IPS-18a (cell line): ENCODE results near the gene MUC2.

Experiments used
- H3K27ac ChIP-seq: one replicate; pipeline ENCODE4 v1.5.1; 2013; ENCODE audit warnings: low read length
- H3K27me3 ChIP-seq: one replicate; pipeline ENCODE4 v1.6.1; 2013; ENCODE audit warnings: mild to moderate bottlenecking, low read length; ENCODE audit not compliant: control insufficient read depth, insufficient read depth
- H3K36me3 ChIP-seq: one replicate; pipeline ENCODE4 v1.6.1; 2013; ENCODE audit warnings: low read depth, low read length; ENCODE audit not compliant: control insufficient read depth
- H3K4me1 ChIP-seq: one replicate; pipeline ENCODE4 v1.6.1; 2013; ENCODE audit warnings: low read depth, low read length; ENCODE audit not compliant: control insufficient read depth
- H3K4me3 ChIP-seq: one replicate; pipeline ENCODE4 v1.5.1; 2013; ENCODE audit warnings: low read length
- H3K9ac ChIP-seq: one replicate; pipeline ENCODE4 v1.6.1; 2013; ENCODE audit warnings: mild to moderate bottlenecking, low read length, moderate library complexity
- H3K9me3 ChIP-seq: one replicate; pipeline ENCODE4 v1.6.1; 2013; ENCODE audit warnings: low read depth, low read length; ENCODE audit not compliant: control insufficient read depth

Gene MUC2

DNA sequence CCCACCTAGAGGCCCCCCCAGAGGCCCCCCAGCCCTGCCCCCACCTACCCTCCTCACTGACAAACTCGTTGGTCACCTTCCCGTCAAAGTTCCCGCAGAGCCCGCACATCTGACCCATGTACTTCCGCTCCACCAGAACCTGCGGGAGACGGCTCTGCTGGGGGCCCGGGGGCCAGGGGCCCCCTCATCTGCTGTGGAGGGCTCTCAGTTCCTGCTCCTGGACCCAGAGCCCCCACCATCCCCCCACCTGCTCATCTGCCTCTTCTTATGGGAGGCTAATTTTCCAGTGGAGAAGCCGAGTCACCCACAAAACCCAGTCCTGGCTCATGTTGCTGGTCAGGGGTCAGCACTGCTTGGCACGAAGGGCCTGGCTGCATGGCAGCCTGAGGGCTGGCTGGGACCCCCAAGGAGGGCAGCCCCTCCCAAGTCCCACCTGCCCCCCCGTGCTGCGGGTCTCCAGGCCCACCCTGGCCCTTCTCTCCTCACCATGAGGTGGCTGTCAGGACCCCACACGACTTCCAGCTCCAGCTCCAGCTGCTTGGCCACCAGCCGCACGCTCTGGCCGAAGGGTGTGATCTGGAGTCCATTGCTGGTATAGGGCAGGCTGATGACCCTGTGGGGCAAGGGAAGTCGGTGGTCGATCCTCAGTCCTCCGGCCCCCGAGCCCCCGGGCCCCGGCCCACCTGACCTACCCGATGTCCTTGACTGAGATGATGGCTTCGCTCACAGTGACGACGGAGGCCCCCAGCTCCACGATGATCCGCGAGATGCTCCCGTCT, 43.4 kb upstream of the MUC2 start:
- Histone ChIP-seq H3K27ac (no peak overlapping the region), H3K9ac (no peak overlapping the region), H3K4me3 (no peak overlapping the region), H3K4me1 (no peaks in the 10 kb centered on the region), H3K9me3 (no peaks in the 10 kb centered on the region), H3K36me3 (no peaks in the 10 kb centered on the region), H3K27me3 (no peaks in the 10 kb centered on the region)

DNA sequence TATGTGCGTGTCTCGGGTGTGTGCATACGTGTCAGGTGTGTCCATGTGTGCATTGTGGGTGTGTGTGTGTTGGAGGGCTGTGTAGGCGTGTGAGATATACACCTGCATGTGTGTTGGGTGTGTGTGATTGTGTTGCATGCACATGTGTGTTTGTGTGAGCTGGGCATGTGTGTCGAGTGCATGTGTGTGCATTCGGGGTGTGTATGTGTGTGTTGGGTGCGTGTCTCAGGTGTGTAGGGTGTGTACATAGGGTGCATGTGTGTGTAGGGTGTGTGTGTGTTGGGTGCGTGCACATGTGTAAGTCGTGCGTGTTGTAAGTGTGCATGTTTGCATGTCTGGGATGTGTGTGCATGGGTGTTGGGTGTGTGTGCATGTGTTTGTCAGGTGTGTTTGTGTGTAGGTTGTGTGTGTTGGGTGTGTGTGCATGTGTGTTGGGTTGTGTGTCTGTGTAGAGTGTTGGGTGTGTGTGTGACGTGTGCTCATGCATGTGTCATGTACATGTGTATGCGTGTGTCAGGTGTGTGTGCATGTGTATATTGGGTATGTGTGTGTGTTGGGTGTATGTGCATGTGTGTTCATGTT, 42.3 kb upstream of the MUC2 start:
- Histone ChIP-seq H3K4me1 (no peaks in the 10 kb centered on the region), H3K4me3 (no peak overlapping the region), H3K36me3 (no peaks in the 10 kb centered on the region), H3K27ac (no peak overlapping the region), H3K9me3 (no peaks in the 10 kb centered on the region), H3K27me3 (no peaks in the 10 kb centered on the region), H3K9ac (no peak overlapping the region)

DNA sequence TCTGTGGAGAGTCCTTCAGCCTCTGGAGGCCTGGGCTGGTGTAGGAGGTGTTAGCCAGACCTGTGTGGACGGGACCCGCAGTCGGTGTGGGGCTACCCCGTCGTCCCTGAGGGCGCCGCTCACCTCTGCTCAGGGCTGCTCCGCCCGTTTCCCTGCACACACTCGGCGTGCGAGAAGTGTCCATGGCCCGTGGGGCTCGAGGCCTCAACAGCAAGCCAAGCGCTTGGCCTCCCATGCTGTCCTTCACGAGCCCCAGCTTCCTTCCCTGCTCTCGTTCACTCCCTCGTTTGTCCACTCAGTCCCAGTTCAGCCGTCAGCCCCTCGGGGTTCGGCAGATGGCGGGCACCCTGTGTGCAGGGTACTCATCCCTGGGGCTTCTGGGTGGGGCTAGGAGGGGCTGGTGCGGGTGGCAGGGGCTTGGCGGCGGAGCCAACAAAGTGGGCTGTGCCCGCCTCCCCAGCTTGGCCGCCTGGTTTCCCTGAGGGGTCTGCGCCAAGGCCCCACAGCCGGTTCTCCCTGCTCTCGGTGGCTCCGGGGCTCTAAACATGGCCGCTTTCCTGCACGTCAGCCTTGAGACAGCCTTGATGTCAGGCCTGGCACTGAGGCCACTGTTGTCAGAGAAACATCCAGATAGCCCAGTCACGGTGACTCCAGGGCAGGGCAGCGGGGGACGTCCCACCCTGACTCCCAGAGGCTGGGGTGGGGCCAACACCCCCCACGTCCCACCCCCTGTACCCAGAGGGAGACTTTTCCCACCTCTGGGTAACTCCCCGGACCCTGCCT, 41.5 kb upstream of the MUC2 start:
- Histone ChIP-seq H3K4me3 (no peak overlapping the region), H3K9ac (no peak overlapping the region), H3K9me3 (no peaks in the 10 kb centered on the region), H3K27me3 (no peaks in the 10 kb centered on the region), H3K4me1 (no peaks in the 10 kb centered on the region), H3K27ac (no peak overlapping the region), H3K36me3 (no peaks in the 10 kb centered on the region)

DNA sequence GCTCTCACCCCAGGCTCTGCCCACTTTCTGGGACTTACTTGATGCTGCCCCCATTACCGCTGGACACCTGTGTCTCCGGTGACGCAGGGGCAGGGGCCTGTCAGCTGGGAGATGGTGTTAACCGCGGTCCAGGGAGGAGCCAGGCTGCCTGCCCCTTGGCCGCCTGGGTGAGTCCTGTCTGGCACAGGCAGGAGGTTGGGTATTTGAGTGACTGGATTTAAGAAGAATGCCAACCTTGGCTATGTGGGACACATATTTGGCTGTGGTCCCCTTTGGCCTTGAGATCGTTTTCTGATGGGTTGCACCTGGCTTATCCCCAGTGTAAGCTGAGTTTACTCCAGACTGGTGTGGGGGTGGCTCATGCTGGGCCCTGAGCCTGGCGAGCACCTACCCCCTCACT, 40.7 kb upstream of the MUC2 start:
- H3K9me3 ChIP-seq, result no peaks in the 10 kb centered on the region
- H3K4me1 ChIP-seq, result no peaks in the 10 kb centered on the region
- H3K27me3 ChIP-seq, result no peaks in the 10 kb centered on the region
- H3K27ac ChIP-seq, result no peak overlapping the region
- no peaks in the 10 kb centered on the region for H3K36me3 ChIP-seq
- H3K4me3 ChIP-seq, result no peak overlapping the region
- H3K9ac ChIP-seq, result no peak overlapping the region

DNA sequence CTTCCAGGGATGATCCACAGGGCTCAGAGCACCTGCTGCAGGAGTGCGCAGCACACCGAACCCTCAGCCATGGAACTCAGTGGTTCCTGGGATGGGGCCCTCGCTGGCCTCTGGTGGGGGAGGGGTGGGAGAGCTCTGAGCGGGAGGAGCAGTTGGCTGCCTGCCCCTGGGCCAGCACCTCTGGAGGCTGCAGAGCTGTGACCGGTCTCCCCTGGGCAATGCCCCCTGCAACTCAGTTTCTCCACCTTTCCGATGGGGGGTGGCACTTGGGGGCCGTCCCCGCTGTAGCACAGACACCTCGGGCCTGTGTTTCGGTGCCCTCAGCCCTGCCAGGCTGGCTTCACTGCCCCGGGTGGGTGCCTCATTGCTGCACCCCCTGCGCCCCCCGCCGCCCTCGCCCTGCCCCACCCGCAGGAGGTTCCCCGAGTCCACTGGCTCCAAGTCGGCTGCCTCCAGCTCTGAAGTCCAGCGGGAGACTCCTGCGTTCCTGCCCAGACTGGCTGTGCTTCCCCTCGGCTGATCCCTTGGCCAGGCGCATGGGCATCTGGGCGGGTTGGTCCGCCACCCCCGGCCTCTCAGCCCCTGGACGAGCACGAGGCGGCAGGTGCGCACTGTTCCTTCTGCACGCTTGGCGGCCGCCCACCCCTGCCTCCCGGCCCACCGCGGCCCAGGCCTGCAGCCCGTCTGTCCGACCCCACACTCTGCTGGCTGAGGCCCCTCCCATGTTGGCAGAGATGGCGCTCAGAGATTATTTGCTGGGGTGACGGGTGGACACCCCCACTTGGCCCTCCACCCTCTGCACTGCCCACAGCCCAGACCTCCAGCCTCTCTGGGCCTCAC, 40.0 kb upstream of the MUC2 start:
- H3K27ac ChIP-seq, result no peak overlapping the region
- H3K4me1 ChIP-seq, result no peaks in the 10 kb centered on the region
- no peaks in the 10 kb centered on the region for H3K36me3 ChIP-seq
- H3K4me3 ChIP-seq, result no peak overlapping the region
- no peak overlapping the region for H3K9ac ChIP-seq
- H3K27me3 ChIP-seq, result no peaks in the 10 kb centered on the region
- no peaks in the 10 kb centered on the region for H3K9me3 ChIP-seq

DNA sequence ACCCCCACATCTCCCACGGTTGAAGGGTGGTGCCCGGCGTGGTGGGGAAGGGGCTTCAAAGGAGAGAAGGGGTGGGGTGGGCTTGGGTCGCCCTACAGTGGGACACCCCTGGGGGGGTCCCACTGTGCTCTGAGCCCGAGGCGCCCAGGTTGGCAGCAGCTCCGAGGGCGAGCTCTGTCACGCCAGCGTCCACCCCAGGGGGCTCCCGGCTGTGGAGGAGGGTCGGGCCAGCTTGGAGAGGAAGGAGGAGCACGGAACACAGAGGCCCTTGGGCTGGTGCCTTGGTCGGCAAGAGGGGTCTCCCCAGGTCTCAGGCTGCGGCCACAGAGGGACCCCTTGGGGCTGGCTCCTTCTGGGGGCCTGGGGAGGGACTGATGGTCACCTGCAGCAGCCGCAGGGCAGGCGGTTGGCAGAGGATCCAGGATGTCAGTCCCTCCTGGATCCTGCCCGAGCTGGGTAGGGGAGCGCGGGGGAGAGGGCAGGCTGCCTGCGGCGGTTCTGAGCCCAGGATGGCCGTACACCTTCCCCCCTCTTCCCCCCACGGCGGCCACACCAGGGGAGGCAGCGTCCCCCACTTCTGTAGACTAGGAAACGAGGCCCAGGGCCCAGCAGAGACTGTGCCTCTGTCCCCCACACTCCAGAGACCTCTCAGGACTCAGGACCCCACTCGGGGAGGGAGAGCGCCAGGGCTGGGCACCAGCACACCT, 38.9 kb upstream of the MUC2 start:
- no peak overlapping the region for H3K9ac ChIP-seq
- H3K9me3 ChIP-seq, result no peaks in the 10 kb centered on the region
- H3K27ac ChIP-seq, result no peak overlapping the region

DNA sequence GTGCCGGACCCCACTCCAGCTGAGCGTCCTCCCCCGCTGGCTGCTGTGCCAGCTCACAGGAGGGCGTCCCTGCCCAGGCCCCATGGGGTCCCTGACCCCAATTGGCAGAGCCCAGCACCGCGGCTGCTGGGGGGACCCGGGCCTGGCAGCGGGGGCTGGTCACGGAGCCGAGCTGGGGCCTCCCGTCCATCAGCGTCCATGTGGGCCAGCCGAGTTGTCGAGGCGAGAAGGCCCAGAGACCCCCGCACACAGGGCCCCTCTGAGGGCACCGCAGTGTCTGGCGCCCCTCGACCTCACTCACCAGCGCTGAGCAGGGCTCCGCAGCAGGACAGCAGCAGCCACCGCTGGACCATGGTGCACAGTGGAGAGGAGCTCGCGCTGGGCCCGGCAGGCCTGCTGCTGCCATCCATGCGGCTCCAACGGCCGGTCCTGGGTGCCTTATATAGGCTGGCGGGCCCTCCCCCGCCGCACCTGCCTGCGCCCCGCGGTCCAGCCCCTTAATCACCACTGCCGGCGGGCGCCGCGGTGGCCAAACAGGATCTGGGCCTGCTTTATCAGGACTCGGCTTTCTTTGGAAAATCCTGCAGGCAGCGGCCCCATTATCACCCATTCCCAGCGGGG, 38.3 kb upstream of the MUC2 start, which contains the start of gene MUC6:
Gene MUC6 (minus strand): TSS at position 416 of the 621 bp plus-strand sequence. CDS start 63 bp downstream, at position 353.
- no peak within 1 kb of the TSS for H3K27ac ChIP-seq
- no peak within 1 kb of the TSS for H3K9ac ChIP-seq
- no peaks in the 10 kb centered on the region for H3K9me3 ChIP-seq
- no peak within 1 kb of the TSS for H3K4me3 ChIP-seq
- no peaks in the 10 kb centered on the region for H3K36me3 ChIP-seq
- no peaks in the 10 kb centered on the region for H3K4me1 ChIP-seq
- H3K27me3 ChIP-seq, result no peaks in the 10 kb centered on the region

More for the DNA sequence above, 38.9 kb upstream of the MUC2 start:
- no peaks in the 10 kb centered on the region for H3K36me3 ChIP-seq
- no peaks in the 10 kb centered on the region for H3K27me3 ChIP-seq
- H3K4me1 ChIP-seq, result no peaks in the 10 kb centered on the region
- no peak overlapping the region for H3K4me3 ChIP-seq

DNA sequence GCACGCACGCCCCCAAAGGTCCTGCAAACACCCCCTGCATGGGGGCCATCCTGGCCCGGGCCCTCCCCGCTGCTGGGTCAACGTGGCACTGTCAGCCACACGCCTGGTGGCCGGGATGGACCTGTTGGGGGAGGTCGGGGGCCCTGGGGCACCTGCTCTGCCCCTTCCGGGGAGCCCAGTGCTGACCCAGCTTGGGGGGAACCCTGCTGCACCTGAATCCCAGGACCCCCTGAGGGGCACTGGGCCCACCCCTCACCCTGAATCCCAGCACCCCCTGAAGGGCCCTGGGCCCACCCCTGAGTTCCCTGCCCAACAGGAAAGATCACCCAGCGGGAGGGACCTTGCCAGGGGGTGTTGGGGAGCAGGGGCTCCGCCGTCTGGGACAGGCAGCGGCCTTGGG, 37.7 kb upstream of the MUC2 start:
- no peaks in the 10 kb centered on the region for H3K36me3 ChIP-seq
- no peak overlapping the region for H3K27ac ChIP-seq
- no peaks in the 10 kb centered on the region for H3K27me3 ChIP-seq
- no peak overlapping the region for H3K4me3 ChIP-seq
- H3K9me3 ChIP-seq, result no peaks in the 10 kb centered on the region
- no peaks in the 10 kb centered on the region for H3K4me1 ChIP-seq
- no peak overlapping the region for H3K9ac ChIP-seq

DNA sequence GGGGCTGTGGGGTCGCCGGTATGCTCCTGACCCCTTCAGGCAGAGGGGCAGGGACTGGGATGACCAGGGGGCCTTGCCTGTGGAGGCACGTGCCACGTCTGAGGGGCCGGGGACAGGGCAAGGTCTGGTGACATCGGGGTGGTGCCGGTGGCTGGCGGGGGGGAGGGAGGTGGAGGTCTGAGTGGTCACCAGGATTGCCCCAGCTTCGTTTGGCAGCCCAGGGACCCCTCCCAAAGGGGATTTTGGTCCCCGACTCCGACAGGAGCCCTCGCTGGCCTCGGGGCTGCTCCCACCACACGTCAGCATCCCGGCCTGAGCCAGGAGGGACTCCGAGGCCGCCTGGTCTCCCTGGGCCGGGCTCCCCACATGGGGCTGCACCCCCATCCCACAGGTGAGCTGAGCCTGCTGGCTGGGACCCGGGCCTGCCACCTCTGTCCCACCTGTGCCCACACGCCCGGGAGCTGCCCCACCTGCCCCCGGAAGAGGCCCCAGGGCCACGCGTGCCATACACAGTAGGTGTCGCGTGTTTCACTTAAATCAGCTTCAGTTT, 37.1 kb upstream of the MUC2 start:
- no peak overlapping the region for H3K4me3 ChIP-seq
- no peaks in the 10 kb centered on the region for H3K4me1 ChIP-seq
- no peaks in the 10 kb centered on the region for H3K27me3 ChIP-seq
- no peaks in the 10 kb centered on the region for H3K9me3 ChIP-seq
- no peaks in the 10 kb centered on the region for H3K36me3 ChIP-seq
- no peak overlapping the region for H3K9ac ChIP-seq
- H3K27ac ChIP-seq, result no peak overlapping the region

DNA sequence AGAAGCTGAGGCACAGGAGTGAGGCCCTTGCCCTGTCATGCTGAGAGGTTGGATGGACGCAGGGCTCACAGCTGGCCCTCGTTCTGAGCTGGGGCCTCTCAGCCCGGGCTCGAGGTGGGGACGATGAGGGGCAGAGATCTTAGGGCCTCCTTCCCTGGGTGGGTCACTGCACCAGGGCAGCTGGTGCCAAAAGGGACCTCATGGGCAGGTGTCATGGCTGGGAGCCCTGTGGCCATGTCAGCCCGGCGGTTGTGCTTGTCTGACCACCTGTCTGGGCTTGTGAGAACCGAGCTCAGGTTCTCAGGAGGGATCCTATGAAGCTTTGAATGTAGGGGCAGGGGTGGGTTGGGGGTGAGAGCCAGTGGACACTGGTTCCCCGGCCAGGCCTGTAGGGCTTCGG, 36.3 kb upstream of the MUC2 start:
- no peaks in the 10 kb centered on the region for H3K27me3 ChIP-seq
- no peaks in the 10 kb centered on the region for H3K4me1 ChIP-seq
- H3K9ac ChIP-seq, result no peak overlapping the region
- no peak overlapping the region for H3K4me3 ChIP-seq
- no peaks in the 10 kb centered on the region for H3K9me3 ChIP-seq
- H3K27ac ChIP-seq, result no peak overlapping the region
- no peaks in the 10 kb centered on the region for H3K36me3 ChIP-seq
